GM23338 (cell line): ENCODE measurements around the gene CYP2W1. TPM values are rescaled to one million over a fixed set of nuclear protein-coding genes. Genes with fewer than 3 reads are reported as not detected.

Experiments
- ATAC-seq: fragments of 200-7000 bp; cut with Tn5 transposase; 3 replicates; pipeline ENCODE4 v1.9.1; 2020
- DNase-seq: peaks from one replicate; pipeline ENCODE4 v3.0.0-alpha.2; 2015; ENCODE audit warnings: low spot score
- H2AFZ ChIP-seq: fragments of 200-600 bp; sonication (generic); 2 replicates; pipeline ENCODE4 v1.8.0; 2016; ENCODE audit warnings: antibody characterized with exemption, mild to moderate bottlenecking, moderate library complexity
- H3F3A ChIP-seq: fragments of 200-600 bp; sonication (generic); replicated peaks from 2 replicates; pipeline ENCODE4 v1.8.0; 2017; ENCODE audit warnings: antibody characterized with exemption, mixed run types, low read depth
- H3K27ac ChIP-seq: fragments of 200-600 bp; sonication (generic); 2 replicates; pipeline ENCODE4 v1.6.1; 2016; ENCODE audit warnings: low read depth
- H3K27me3 ChIP-seq: fragments of 200-600 bp; sonication (generic); 2 replicates; pipeline ENCODE4 v1.8.0; 2016; ENCODE audit warnings: mild to moderate bottlenecking, mixed run types, moderate library complexity; ENCODE audit not compliant: insufficient read depth
- H3K36me3 ChIP-seq: fragments of 200-600 bp; sonication (generic); 2 replicates; pipeline ENCODE4 v1.8.0; 2016; ENCODE audit warnings: mild to moderate bottlenecking; ENCODE audit not compliant: insufficient read depth
- H3K4me1 ChIP-seq: fragments of 200-600 bp; sonication (generic); 2 replicates; pipeline ENCODE4 v1.8.0; 2016; ENCODE audit warnings: mild to moderate bottlenecking, moderate library complexity; ENCODE audit not compliant: insufficient read depth
- H3K4me2 ChIP-seq: fragments of 200-600 bp; sonication (generic); 2 replicates; pipeline ENCODE4 v1.7.1; 2017; ENCODE audit warnings: mixed run types
- H3K4me3 ChIP-seq: fragments of 200-600 bp; sonication (generic); 2 replicates; pipeline ENCODE4 v1.6.1; 2016; ENCODE audit warnings: mixed run types
- H3K79me2 ChIP-seq: fragments of 200-600 bp; sonication (generic); replicated peaks from 2 replicates; pipeline ENCODE4 v1.8.0; 2017; ENCODE audit warnings: mild to moderate bottlenecking; ENCODE audit not compliant: insufficient read depth
- H3K9me2 ChIP-seq: fragments of 200-600 bp; sonication (generic); 2 replicates; pipeline ENCODE4 v1.8.0; 2017; ENCODE audit not compliant: insufficient read depth
- H4K20me1 ChIP-seq: fragments of 200-600 bp; sonication (generic); replicated peaks from 2 replicates; pipeline ENCODE4 v1.8.0; 2017; ENCODE audit warnings: mild to moderate bottlenecking; ENCODE audit not compliant: insufficient read depth
- H3K27ac Mint-ChIP-seq: 2 replicates; pipeline ENCODE4 v1.8.0; 2020; ENCODE audit warnings: inconsistent platforms, mild to moderate bottlenecking, moderate library complexity, mixed read lengths
- H3K27me3 Mint-ChIP-seq: 3 replicates; pipeline ENCODE4 v1.8.0; 2022; ENCODE audit warnings: low read depth, mild to moderate bottlenecking, moderate library complexity, mixed read lengths, inconsistent platforms; ENCODE audit not compliant: insufficient read depth, poor library complexity
- H3K36me3 Mint-ChIP-seq: 3 replicates; pipeline ENCODE4 v1.8.0; 2021; ENCODE audit warnings: low read depth, mild to moderate bottlenecking, inconsistent platforms, moderate library complexity, mixed read lengths
- H3K4me1 Mint-ChIP-seq: 3 replicates; pipeline ENCODE4 v1.8.0; 2020; ENCODE audit warnings: mild to moderate bottlenecking, inconsistent platforms, mixed read lengths
- H3K4me3 Mint-ChIP-seq: 3 replicates; pipeline ENCODE4 v1.8.0; 2021; ENCODE audit warnings: moderate library complexity, mild to moderate bottlenecking, inconsistent platforms, mixed read lengths
- H3K9me3 Mint-ChIP-seq: 3 replicates; pipeline ENCODE4 v1.8.0; 2020; ENCODE audit warnings: moderate library complexity, mild to moderate bottlenecking, inconsistent platforms, mixed read lengths
- EZH2phosphoT487 ChIP-seq: fragments of 200-600 bp; sonication (generic); IDR thresholded peaks from one replicate; pipeline ENCODE4 v1.8.1; 2018; ENCODE audit warnings: antibody characterized with exemption; ENCODE audit not compliant: unreplicated experiment
- NANOG ChIP-seq: IDR thresholded peaks from 2 replicates; pipeline ENCODE4 v1.6.1; 2016; ENCODE audit warnings: antibody characterized with exemption, borderline replicate concordance
- POLR2AphosphoS5 ChIP-seq: IDR thresholded peaks from 2 replicates; pipeline ENCODE4 v1.6.1; 2016; ENCODE audit warnings: antibody characterized with exemption, low read depth
- STAT1 ChIP-seq: IDR thresholded peaks from one replicate; pipeline ENCODE4 v1.6.1; 2016; ENCODE audit warnings: antibody characterized with exemption; ENCODE audit not compliant: unreplicated experiment
- ZNF114 ChIP-seq: fragments of 250-450 bp; sonication (Bioruptor Pico); IDR thresholded peaks from 2 replicates; pipeline ENCODE4 v1.5.0; 2020; ENCODE audit warnings: mild to moderate bottlenecking, moderate library complexity
- ZNF331 ChIP-seq: fragments of 250-450 bp; sonication (Bioruptor Pico); IDR thresholded peaks from 2 replicates; pipeline ENCODE4 v1.5.0; 2020; ENCODE audit warnings: low read depth, mild to moderate bottlenecking, moderate library complexity
- polyA plus RNA-seq: library from polyadenylated mRNA; unstranded; fragments of >200 nt; fragmentation: Nextera tagmentation; extraction: Ambion mirVana; gene quantifications from 2 replicates; pipeline ENCODE4 v1.2.1, GENCODE V29; 2016
- total RNA-seq: library from RNA; depleted of rRNA; stranded (reverse); fragments of >200 nt; shearing (Covaris generic); gene quantifications from 2 replicates; pipeline ENCODE4 v1.2.3, GENCODE V29; 2014
- TF ChIP-seq, protein P1 (sequence below), 2 experiments: fragments of 200-600 bp in 1 of 2; sonication (generic) in 1 of 2; conservative IDR thresholded peaks; 2 replicates each; pipeline versions ENCODE4 v1.5.1 to v1.6.1; 2016 to 2017; ENCODE audit warnings: antibody characterized with exemption in 2 of 2, low read depth in 2 of 2, mild to moderate bottlenecking in 2 of 2, moderate library complexity in 1 of 2
- TF ChIP-seq, protein P2 (sequence below): IDR thresholded peaks from 2 replicates; pipeline ENCODE4 v1.6.1; 2016; ENCODE audit warnings: antibody characterized with exemption
- TF ChIP-seq, protein P3 (sequence below): fragments of 250-450 bp; sonication (Bioruptor Pico); IDR thresholded peaks from 2 replicates; pipeline ENCODE4 v1.5.0; 2020; ENCODE audit warnings: mild to moderate bottlenecking, moderate library complexity

Gene CYP2W1
- total and polyA plus RNA-seq, 2 experiments from 2014 or later: not detected

DNA sequence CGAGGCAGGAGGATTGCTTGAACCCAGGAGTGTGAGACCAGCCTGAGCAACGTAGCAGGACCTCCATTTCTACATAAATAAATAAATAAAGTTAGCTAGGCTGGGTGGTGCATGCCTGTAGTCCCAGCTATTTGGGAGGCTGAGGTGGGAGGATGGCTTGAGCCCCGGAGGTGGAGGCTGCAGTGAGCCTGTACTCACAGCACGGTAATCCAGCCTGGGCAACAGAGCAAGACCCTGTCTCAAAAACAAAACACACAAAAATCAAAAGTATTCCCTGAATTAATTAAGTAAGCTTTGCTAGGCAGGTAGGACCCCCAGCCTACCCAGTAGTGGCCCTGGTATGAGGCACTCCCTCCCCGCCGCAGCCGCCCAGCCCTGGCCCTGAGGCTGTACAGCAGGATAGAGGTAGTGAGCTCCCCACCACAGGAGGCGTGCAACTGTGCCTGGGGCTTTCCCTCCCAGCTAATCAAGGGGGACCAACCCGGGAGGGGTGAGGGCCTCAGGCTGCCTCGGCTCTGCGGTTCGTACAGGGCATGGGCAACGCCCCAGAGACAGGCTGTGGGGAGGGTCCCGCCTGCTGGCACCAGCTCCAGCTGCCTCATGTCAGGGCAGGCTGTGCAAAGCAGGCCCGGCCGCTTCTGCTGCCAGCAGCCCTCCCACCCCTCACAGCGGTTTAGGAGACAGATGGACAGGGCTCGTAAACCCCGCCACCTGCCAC, 1.0 kb upstream of the CYP2W1 start:
- Histone ChIP-seq H3K27ac (no peak overlapping the region), H3F3A (no peaks in the 10 kb centered on the region), H3K4me2 (no peak overlapping the region), H3K4me1 (no peaks in the 10 kb centered on the region), H3K4me3 (no peak overlapping the region), H3K9me2 (no peaks in the 10 kb centered on the region), H2AFZ (no peak overlapping the region), H3K27me3 (no peaks in the 10 kb centered on the region), H4K20me1 (no peaks in the 10 kb centered on the region), H3K79me2 (no peaks in the 10 kb centered on the region), H3K36me3 (no peaks in the 10 kb centered on the region)
- Mint-ChIP-seq H3K27ac (no peak overlapping the region), H3K4me3 (no peak overlapping the region), H3K36me3 (no peaks in the 10 kb centered on the region), H3K27me3 (no peaks in the 10 kb centered on the region), H3K4me1 (peaks cover 2% of the 10 kb centered on the region; the same call in 2 of the 3 replicates), H3K9me3 (no peaks in the 10 kb centered on the region; the same call in 2 of the 3 replicates)
- ATAC-seq: no peak
- TF ChIP-seq POLR2AphosphoS5 (no peak), STAT1 (no peak)
- DNase-seq: no peak

GRCh38 chr7:982511-983003, 424 bp upstream of the CYP2W1 start:
- Histone ChIP-seq H3F3A (no peaks in the 10 kb centered on the region), H3K9me2 (no peaks in the 10 kb centered on the region), H4K20me1 (no peaks in the 10 kb centered on the region), H3K4me3 (no peak overlapping the region), H3K27ac (no peak overlapping the region), H2AFZ (no peak overlapping the region), H3K79me2 (no peaks in the 10 kb centered on the region), H3K4me2 (no peak overlapping the region), H3K36me3 (no peaks in the 10 kb centered on the region), H3K27me3 (no peaks in the 10 kb centered on the region), H3K4me1 (no peaks in the 10 kb centered on the region)
- H3K4me1 Mint-ChIP-seq: peaks cover 2% of the 10 kb centered on the region; the same call in 2 of the 3 replicates
- no peaks in the 10 kb centered on the region; the same call in 2 of the 3 replicates for H3K9me3 Mint-ChIP-seq
- H3K27me3 Mint-ChIP-seq: no peaks in the 10 kb centered on the region
- ATAC-seq (no peak), DNase-seq (no peak)
- no peaks in the 10 kb centered on the region for H3K36me3 Mint-ChIP-seq
- H3K27ac Mint-ChIP-seq: no peak overlapping the region
- no peak overlapping the region for H3K4me3 Mint-ChIP-seq
- TF ChIP-seq NANOG: no peak
- no peak for TF ChIP-seq ZNF114 (CRISPR knock-in tag)
- TF ChIP-seq, protein P1, sequence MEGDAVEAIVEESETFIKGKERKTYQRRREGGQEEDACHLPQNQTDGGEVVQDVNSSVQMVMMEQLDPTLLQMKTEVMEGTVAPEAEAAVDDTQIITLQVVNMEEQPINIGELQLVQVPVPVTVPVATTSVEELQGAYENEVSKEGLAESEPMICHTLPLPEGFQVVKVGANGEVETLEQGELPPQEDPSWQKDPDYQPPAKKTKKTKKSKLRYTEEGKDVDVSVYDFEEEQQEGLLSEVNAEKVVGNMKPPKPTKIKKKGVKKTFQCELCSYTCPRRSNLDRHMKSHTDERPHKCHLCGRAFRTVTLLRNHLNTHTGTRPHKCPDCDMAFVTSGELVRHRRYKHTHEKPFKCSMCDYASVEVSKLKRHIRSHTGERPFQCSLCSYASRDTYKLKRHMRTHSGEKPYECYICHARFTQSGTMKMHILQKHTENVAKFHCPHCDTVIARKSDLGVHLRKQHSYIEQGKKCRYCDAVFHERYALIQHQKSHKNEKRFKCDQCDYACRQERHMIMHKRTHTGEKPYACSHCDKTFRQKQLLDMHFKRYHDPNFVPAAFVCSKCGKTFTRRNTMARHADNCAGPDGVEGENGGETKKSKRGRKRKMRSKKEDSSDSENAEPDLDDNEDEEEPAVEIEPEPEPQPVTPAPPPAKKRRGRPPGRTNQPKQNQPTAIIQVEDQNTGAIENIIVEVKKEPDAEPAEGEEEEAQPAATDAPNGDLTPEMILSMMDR (conservative IDR thresholded peaks at IDR 0.05; ENCODE audit: low read depth in 2 of 2): no peak
- no peak for TF ChIP-seq POLR2AphosphoS5
- no peak for TF ChIP-seq ZNF331 (CRISPR knock-in tag)
- TF ChIP-seq, protein P2, sequence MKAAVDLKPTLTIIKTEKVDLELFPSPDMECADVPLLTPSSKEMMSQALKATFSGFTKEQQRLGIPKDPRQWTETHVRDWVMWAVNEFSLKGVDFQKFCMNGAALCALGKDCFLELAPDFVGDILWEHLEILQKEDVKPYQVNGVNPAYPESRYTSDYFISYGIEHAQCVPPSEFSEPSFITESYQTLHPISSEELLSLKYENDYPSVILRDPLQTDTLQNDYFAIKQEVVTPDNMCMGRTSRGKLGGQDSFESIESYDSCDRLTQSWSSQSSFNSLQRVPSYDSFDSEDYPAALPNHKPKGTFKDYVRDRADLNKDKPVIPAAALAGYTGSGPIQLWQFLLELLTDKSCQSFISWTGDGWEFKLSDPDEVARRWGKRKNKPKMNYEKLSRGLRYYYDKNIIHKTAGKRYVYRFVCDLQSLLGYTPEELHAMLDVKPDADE: no peak
- TF ChIP-seq EZH2phosphoT487: no peak
- TF ChIP-seq, protein P3, sequence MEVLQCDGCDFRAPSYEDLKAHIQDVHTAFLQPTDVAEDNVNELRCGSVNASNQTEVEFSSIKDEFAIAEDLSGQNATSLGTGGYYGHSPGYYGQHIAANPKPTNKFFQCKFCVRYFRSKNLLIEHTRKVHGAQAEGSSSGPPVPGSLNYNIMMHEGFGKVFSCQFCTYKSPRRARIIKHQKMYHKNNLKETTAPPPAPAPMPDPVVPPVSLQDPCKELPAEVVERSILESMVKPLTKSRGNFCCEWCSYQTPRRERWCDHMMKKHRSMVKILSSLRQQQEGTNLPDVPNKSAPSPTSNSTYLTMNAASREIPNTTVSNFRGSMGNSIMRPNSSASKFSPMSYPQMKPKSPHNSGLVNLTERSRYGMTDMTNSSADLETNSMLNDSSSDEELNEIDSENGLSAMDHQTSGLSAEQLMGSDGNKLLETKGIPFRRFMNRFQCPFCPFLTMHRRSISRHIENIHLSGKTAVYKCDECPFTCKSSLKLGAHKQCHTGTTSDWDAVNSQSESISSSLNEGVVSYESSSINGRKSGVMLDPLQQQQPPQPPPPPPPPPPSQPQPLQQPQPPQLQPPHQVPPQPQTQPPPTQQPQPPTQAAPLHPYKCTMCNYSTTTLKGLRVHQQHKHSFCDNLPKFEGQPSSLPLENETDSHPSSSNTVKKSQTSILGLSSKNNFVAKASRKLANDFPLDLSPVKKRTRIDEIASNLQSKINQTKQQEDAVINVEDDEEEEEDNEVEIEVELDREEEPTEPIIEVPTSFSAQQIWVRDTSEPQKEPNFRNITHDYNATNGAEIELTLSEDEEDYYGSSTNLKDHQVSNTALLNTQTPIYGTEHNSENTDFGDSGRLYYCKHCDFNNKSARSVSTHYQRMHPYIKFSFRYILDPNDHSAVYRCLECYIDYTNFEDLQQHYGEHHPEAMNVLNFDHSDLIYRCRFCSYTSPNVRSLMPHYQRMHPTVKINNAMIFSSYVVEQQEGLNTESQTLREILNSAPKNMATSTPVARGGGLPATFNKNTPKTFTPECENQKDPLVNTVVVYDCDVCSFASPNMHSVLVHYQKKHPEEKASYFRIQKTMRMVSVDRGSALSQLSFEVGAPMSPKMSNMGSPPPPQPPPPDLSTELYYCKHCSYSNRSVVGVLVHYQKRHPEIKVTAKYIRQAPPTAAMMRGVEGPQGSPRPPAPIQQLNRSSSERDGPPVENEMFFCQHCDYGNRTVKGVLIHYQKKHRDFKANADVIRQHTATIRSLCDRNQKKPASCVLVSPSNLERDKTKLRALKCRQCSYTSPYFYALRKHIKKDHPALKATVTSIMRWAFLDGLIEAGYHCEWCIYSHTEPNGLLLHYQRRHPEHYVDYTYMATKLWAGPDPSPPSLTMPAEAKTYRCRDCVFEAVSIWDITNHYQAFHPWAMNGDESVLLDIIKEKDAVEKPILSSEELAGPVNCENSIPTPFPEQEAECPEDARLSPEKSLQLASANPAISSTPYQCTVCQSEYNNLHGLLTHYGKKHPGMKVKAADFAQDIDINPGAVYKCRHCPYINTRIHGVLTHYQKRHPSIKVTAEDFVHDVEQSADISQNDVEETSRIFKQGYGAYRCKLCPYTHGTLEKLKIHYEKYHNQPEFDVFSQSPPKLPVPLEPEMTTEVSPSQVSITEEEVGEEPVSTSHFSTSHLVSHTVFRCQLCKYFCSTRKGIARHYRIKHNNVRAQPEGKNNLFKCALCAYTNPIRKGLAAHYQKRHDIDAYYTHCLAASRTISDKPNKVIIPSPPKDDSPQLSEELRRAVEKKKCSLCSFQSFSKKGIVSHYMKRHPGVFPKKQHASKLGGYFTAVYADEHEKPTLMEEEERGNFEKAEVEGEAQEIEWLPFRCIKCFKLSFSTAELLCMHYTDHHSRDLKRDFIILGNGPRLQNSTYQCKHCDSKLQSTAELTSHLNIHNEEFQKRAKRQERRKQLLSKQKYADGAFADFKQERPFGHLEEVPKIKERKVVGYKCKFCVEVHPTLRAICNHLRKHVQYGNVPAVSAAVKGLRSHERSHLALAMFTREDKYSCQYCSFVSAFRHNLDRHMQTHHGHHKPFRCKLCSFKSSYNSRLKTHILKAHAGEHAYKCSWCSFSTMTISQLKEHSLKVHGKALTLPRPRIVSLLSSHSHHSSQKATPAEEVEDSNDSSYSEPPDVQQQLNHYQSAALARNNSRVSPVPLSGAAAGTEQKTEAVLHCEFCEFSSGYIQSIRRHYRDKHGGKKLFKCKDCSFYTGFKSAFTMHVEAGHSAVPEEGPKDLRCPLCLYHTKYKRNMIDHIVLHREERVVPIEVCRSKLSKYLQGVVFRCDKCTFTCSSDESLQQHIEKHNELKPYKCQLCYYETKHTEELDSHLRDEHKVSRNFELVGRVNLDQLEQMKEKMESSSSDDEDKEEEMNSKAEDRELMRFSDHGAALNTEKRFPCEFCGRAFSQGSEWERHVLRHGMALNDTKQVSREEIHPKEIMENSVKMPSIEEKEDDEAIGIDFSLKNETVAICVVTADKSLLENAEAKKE (CRISPR knock-in tag): no peak
